Epithelial cell of esophagus (primary cell): ENCODE measurements around the gene ACYP2.
A peak's percentile ranks its signal among the peaks of the same experiment; 100 is the strongest.

Experiments
- DNase-seq: peaks from one replicate; pipeline ENCODE4 v3.0.0; 2010; ENCODE audit warnings: low read depth
- H3K4me3 ChIP-seq: 2 replicates; pipeline ENCODE4 v1.5.1; 2011; ENCODE audit warnings: mild to moderate bottlenecking, low read length, control low read depth
- CTCF ChIP-seq: IDR thresholded peaks from 2 replicates; pipeline ENCODE4 v1.5.1; 2011; ENCODE audit warnings: low read depth, mild to moderate bottlenecking, low read length, control low read depth, inconsistent platforms; ENCODE audit not compliant: insufficient read depth; ENCODE audit errors: missing control alignments

ACYP2 gene

GRCh38 chr2:54161660-54162424 is 46.4 kb downstream of the ACYP2 start:
- no peak for DNase-seq
- no peak overlapping the region for H3K4me3 ChIP-seq
- no peak for TF ChIP-seq CTCF

GRCh38 chr2:54164106-54164505 is 48.7 kb downstream of the ACYP2 start:
- H3K4me3 ChIP-seq, result no peak overlapping the region
- DNase-seq, result no peak
- TF ChIP-seq CTCF, result no peak

GRCh38 chr2:54166121-54166773 is 50.8 kb downstream of the ACYP2 start:
- DNase-seq, result peak; percentile 65
- no peak for TF ChIP-seq CTCF
- H3K4me3 ChIP-seq, result no peak overlapping the region

GRCh38 chr2:54176577-54176976 is 61.2 kb downstream of the ACYP2 start:
- DNase-seq, result peak; percentile 24
- H3K4me3 ChIP-seq, result no peak overlapping the region
- TF ChIP-seq CTCF, result no peak

- no peak overlapping the region for H3K4me3 ChIP-seq
- no peak for TF ChIP-seq CTCF
These were observed 67.9 kb downstream of the ACYP2 start for GRCh38 chr2:54183281-54183680.

GRCh38 chr2:54183972-54184371 is 68.6 kb downstream of the ACYP2 start:
- no peak for DNase-seq
- TF ChIP-seq CTCF, result no peak
- H3K4me3 ChIP-seq, result no peak overlapping the region

More at GRCh38 chr2:54183281-54183680, 67.9 kb downstream of the ACYP2 start:
- DNase-seq, result no peak
